Activated CD8-positive, alpha-beta memory T cell treated with anti-CD3 and anti-CD28 coated beads, Interleukin-2, amount 50 U/mL, for 4 hours (primary cell): ENCODE data around the gene CDADC1.
"Not testable (repeated sequence)": the region's sequence is repeated elsewhere in the genome, so short reads cannot be mapped to it uniquely, and the experiment has no call there.

Experiments used
- DNase-seq: peaks from one replicate; pipeline ENCODE4 v3.0.0-alpha.2; 2020

The CDADC1 gene

GRCh38 chr13:49319951-49320350 lies 72.2 kb downstream of the CDADC1 start:
- no peak for DNase-seq

GRCh38 chr13:49320975-49321374 lies 73.2 kb downstream of the CDADC1 start:
- no peak for DNase-seq

GRCh38 chr13:49322702-49323101 lies 75.0 kb downstream of the CDADC1 start:
- DNase-seq, result no peak

- DNase-seq, result no peak
These were observed 75.6 kb downstream of the CDADC1 start for GRCh38 chr13:49323344-49323743.

GRCh38 chr13:49326222-49326917 lies 78.6 kb downstream of the CDADC1 start:
- DNase-seq, result no peak

GRCh38 chr13:49327145-49327544 lies 79.4 kb downstream of the CDADC1 start:
- not testable (repeated sequence) for DNase-seq

GRCh38 chr13:49329831-49330545 lies 82.3 kb downstream of the CDADC1 start:
- no peak for DNase-seq

GRCh38 chr13:49330546-49330864 lies 82.8 kb downstream of the CDADC1 start:
- DNase-seq, result no peak

- no peak for DNase-seq
These were observed 88.9 kb downstream of the CDADC1 start for GRCh38 chr13:49336655-49337054.

GRCh38 chr13:49340161-49340560 lies 92.4 kb downstream of the CDADC1 start:
- DNase-seq, result no peak

- no peak for DNase-seq
These were observed 93.8 kb downstream of the CDADC1 start for GRCh38 chr13:49341517-49341916.

GRCh38 chr13:49341941-49342340 lies 94.2 kb downstream of the CDADC1 start:
- DNase-seq, result no peak

GRCh38 chr13:49342454-49342853 lies 94.7 kb downstream of the CDADC1 start:
- DNase-seq, result no peak
